ENCODE data around the gene SH3BP1. TPM values are rescaled to one million over a fixed set of nuclear protein-coding genes. Genes with fewer than 3 reads are reported as not detected.

SH3BP1 gene
- total and polyA plus RNA-seq, 2 of the 13 experiments (the other 11 are each of a cell fraction or from before 2014, with no cell fraction given) = 8.4 to 18.5 TPM

GRCh38 chr22:37639070-37639760, at the start of gene SH3BP1 (continued):
- TF ChIP-seq ZNF142 (CRISPR knock-in tag; IDR thresholded peaks at IDR 0.05) = no peak
- 0 out of 2 replicates have a peak, but pooled peaks have one; percentile 19 for TF ChIP-seq GABPA (IDR thresholded peaks at IDR 0.05; ENCODE audit: low read depth, low read length)
- no peak for TF ChIP-seq GABPA (CRISPR knock-in tag; IDR thresholded peaks at IDR 0.05; ENCODE audit: low read depth)
- TF ChIP-seq GFI1 (CRISPR knock-in tag; IDR thresholded peaks at IDR 0.05; ENCODE audit: borderline replicate concordance) = peak; percentile 39; the same call in 1 of the 2 replicates
- TF ChIP-seq ZSCAN30 (CRISPR knock-in tag; IDR thresholded peaks at IDR 0.05) = no peak
- no peak for TF ChIP-seq ATF3 (CRISPR knock-in tag; IDR thresholded peaks at IDR 0.05)
- no peak for TF ChIP-seq ZBTB10 (CRISPR knock-in tag; IDR thresholded peaks at IDR 0.05; ENCODE audit: borderline replicate concordance)
- 0 out of 2 replicates have a peak, but pooled peaks have one; percentile 63 for TF ChIP-seq SNAPC4 (CRISPR knock-in tag; IDR thresholded peaks at IDR 0.05)
- no peak for TF ChIP-seq BRF2 (CRISPR knock-in tag; IDR thresholded peaks at IDR 0.05)
- no peak for TF ChIP-seq ZNF747 (CRISPR knock-in tag; IDR thresholded peaks at IDR 0.05; ENCODE audit: borderline replicate concordance)
- TF ChIP-seq NR1H2 (CRISPR knock-in tag; IDR thresholded peaks at IDR 0.05; ENCODE audit: borderline replicate concordance, low read depth) = no peak
- no peak for TF ChIP-seq SATB2 (CRISPR knock-in tag; IDR thresholded peaks at IDR 0.05)
- TF ChIP-seq NFKBIZ (CRISPR knock-in tag; IDR thresholded peaks at IDR 0.05) = no peak
- no peak for TF ChIP-seq ZNF343 (CRISPR knock-in tag; IDR thresholded peaks at IDR 0.05)

All from HepG2 (cell line).